ENCODE measurements around the gene PYCR2. TPM values are rescaled to one million over a fixed set of nuclear protein-coding genes. Genes with fewer than 3 reads are reported as not detected.

PYCR2 gene
- polyA plus RNA-seq, 2 of the 4 experiments (the other 2 are of a cell fraction), result 45.4 to 50.5 TPM

- TF ChIP-seq MAZ (IDR thresholded peaks at IDR 0.05; ENCODE audit: borderline replicate concordance, low read depth, low read length) (no peak), NFE2L2 (conservative IDR thresholded peaks at IDR 0.05; ENCODE audit: low read length) (no peak), HOXB13 (CRISPR knock-in tag; IDR thresholded peaks at IDR 0.05; ENCODE audit: low read depth) (no peak), NPAS2 (CRISPR knock-in tag; IDR thresholded peaks at IDR 0.05; ENCODE audit: borderline replicate concordance) (no peak), CTCF (IDR thresholded peaks at IDR 0.05) (no peak), RNF2 (IDR thresholded peaks at IDR 0.05; ENCODE audit: borderline replicate concordance, low read depth) (no peak), HEYL (CRISPR knock-in tag; IDR thresholded peaks at IDR 0.05) (no peak), USF2 (IDR thresholded peaks at IDR 0.05) (no peak)
These were observed 38.7 kb downstream of the PYCR2 start (continued) for GRCh38 chr1:225885336-225885735.

GRCh38 chr1:225883616-225884265 is 40.3 kb downstream of the PYCR2 start:
- no peak for FAIRE-seq
- peaks cover 35% of the 10 kb centered on the region for H3K4me1 ChIP-seq

GRCh38 chr1:225882694-225883615 is 41.1 kb downstream of the PYCR2 start:
- ChIA-PET CTCF (interaction anchor here (0.6 to 19.4 kb wide), 24 partner anchors 8 to 408 kb away, joined by 3 to 207 read pairs (median 5); partner anchors contain the start of gene SRP9), POLR2A (interaction anchor here (0.9 to 3.4 kb wide), 8 partner anchors 12 to 375 kb away, joined by 3 to 27 read pairs (median 4); partner anchors contain the start of genes EPHX1, H3-3A, PYCR2 and SRP9)
- DNase-seq (ENCODE audit: low read depth in 1 of 2, low spot score in 1 of 2) (peak; percentile 59 to 60), FAIRE-seq (no peak), ATAC-seq (peak; percentile 56 to 72)
- Histone ChIP-seq H3K4me3 (peak overlapping the region; percentile 86), H3K4me2 (peak overlapping the region; percentile 98), H3K9me3 (no peaks in the 10 kb centered on the region), H3K27ac (peak overlapping the region; percentile 88 to 95), H3K4me1 (peaks cover 33% of the 10 kb centered on the region)
- WGBS (ENCODE audit: missing lambda C conversion rate), result 6% methylated on average over 48 of the region's 63 CpGs
- TF ChIP-seq CTCF (IDR thresholded peaks at IDR 0.05) (no peak), PHF8 (IDR thresholded peaks at IDR 0.05; ENCODE audit: borderline replicate concordance, low read depth) (peak; percentile 44; the same call in 1 of the 2 replicates), HDAC2 (IDR thresholded peaks at IDR 0.05) (0 out of 2 replicates have a peak, but pooled peaks have one; percentile 6), ESRRA (IDR thresholded peaks at IDR 0.05; ENCODE audit: borderline replicate concordance, low read length) (no peak), POLR2A (IDR thresholded peaks at IDR 0.05; ENCODE audit: low read length) (no peak; the same call in 1 of the 2 replicates), CBX8 (IDR thresholded peaks at IDR 0.05) (no peak), HES2 (IDR thresholded peaks at IDR 0.05) (no peak), MAX (IDR thresholded peaks at IDR 0.05) (peak; percentile 56), BCL3 (IDR thresholded peaks at IDR 0.05) (no peak)

More at GRCh38 chr1:225883616-225884265, 40.3 kb downstream of the PYCR2 start:
- ATAC-seq (no peak), DNase-seq (ENCODE audit: low read depth in 1 of 2, low spot score in 1 of 2) (no peak)
- ChIA-PET POLR2A (interaction anchor here (1.5 to 3.4 kb wide), 2 partner anchors 106 to 375 kb away, joined by 3 to 27 read pairs; partner anchors contain the start of gene SRP9), CTCF (interaction anchor here (0.6 to 19.4 kb wide), 17 partner anchors 13 to 425 kb away, joined by 3 to 207 read pairs (median 5); partner anchors contain the start of gene SRP9)
- WGBS (ENCODE audit: missing lambda C conversion rate), result 82% methylated on average over 10 of the region's 11 CpGs
- peak overlapping the region; percentile 88 to 95 for H3K27ac ChIP-seq
- H3K4me2 ChIP-seq, result peak overlapping the region; percentile 98
- H3K9me3 ChIP-seq, result no peaks in the 10 kb centered on the region
- TF ChIP-seq RAD21 (conservative IDR thresholded peaks at IDR 0.05 in 1 of 2, IDR thresholded peaks at IDR 0.05 in 1 of 2), result 0 out of 5 replicates have a peak, but pooled peaks of 1 of the 2 experiments have one; percentile 12
- 0 out of 3 replicates have a peak, but pooled peaks have one; percentile 6 for TF ChIP-seq CTCF (IDR thresholded peaks at IDR 0.05)
- TF ChIP-seq SREBF2 (IDR thresholded peaks at IDR 0.05), result no peak
- no peak for TF ChIP-seq ZC3H11A (IDR thresholded peaks at IDR 0.05)
- no peak for TF ChIP-seq FOSB (CRISPR knock-in tag; IDR thresholded peaks at IDR 0.05)
- H3K4me3 ChIP-seq, result peak overlapping the region; percentile 86; the same call in 2 of the 3 replicates

Measured in A549 (cell line).